HG03575 (cell line): ENCODE data around the gene SHBG.
"Not testable (repeated sequence)": the region's sequence is repeated elsewhere in the genome, so short reads cannot be mapped to it uniquely, and the experiment has no call there.

Source experiments
- ATAC-seq: cut with Tn5 transposase; IDR thresholded peaks from one replicate; pipeline ENCODE4 v1.9.1; 2021; ENCODE audit not compliant: unreplicated experiment, insufficient number of reproducible peaks, low FRiP score; ENCODE audit errors: extremely low read depth

The SHBG gene

DNA sequence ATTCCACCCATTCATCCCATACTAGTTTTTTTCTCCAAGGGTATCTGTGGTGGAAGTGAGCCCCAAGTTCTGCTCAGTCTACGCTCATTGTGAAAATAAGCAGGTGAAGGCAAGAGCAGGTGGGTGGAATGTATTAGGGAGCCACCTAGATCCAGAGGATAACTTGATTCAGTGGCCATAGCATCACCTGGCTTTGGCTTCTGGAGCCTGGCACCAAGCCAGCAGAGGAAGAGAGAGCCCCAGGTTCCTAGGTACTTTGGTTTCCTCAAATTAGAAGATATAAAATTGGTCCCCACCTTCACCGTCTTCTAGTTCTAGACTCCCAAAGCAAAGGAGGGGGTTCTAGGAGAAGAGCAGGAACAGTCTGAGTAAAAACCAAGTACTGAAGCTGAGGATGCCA is 19.3 kb upstream of the SHBG start:
- ATAC-seq = no peak

DNA sequence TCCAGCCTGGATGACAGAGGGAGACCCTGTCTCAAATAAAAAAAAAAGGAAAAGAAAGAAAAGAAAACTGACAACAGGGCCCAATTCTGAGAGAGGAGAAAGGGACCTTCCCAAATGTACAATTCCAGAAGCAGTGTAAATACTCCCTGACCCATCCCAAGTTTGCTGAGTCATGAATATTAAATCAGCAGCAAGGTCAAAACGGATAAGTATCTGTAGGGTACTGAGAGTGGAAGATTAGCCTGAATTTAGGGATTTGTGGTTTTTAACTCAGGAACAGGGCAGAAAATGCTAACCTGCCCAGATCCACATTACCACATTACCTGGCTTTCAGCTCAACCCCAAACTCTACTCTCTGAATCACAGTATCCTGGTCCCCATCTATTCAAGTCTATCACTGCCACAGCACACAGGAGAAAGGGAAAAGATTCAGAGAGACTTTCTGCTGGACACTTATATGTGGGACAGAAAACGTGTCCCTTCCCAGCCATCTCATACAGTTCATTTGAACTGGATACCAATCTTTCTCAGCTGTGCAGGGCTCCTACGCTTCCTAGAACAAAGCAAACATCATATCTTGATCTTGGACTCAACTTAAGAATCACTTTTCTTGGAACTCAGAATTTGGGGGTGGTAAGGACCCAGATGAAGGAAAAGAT is 18.2 kb upstream of the SHBG start:
- ATAC-seq = no peak

DNA sequence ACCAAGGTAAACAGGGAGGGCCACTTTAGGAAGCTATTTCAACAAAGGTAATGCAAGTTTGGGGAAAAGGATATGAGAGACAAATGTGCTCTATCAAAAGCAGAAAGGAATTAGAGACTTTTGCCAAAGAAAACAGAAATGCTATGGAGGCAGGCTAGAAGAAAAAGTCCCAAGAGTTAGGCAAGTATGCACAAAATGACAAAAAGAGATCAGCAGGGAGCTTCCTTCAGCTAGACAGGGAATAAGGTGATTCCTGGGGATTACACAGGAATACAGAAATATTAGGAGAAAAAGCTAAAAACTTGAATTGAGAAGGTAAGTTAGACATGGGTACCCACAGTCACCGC is 17.7 kb upstream of the SHBG start:
- no peak for ATAC-seq

DNA sequence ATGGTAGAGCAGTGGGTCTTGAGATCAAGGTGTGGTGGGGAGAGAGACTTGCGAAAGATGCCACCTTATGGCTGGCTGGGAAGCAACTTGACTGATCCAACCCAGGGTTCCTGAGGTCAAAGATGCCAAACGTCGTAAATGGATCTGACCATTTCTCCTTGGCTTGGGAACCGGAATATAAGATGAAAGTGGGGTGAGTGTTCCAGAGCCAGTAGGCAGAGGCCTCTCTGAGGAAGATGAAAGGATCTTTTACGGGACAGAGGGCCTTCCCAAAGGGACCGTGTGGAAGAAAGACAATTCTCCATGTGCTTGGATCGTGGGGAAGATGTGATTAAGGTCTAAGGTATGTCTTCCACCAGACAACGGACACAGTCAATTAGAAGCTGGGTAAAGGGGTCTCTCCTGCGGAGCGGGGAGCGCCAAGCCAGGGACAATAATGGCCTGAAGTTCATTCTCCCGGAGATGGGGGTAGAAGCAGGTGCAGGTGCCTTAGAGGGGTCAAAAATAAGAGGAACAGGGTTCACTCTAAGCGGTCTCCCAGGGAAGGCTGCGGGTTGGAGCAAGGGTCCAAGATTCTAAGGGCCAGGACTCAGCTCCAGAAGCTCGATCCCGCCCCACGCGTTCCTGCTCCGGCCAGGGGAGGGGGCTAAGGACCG is 16.0 kb upstream of the SHBG start:
- ATAC-seq = no peak

GRCh38 chr17:7614425-7615264 is 15.3 kb upstream of the SHBG start, which contains the start of gene FXR2:
Gene FXR2, minus strand, starts transcription at chr17:7614897. Its CDS starts 365 bp downstream, at chr17:7614532.
- ATAC-seq = peak; percentile 44

DNA sequence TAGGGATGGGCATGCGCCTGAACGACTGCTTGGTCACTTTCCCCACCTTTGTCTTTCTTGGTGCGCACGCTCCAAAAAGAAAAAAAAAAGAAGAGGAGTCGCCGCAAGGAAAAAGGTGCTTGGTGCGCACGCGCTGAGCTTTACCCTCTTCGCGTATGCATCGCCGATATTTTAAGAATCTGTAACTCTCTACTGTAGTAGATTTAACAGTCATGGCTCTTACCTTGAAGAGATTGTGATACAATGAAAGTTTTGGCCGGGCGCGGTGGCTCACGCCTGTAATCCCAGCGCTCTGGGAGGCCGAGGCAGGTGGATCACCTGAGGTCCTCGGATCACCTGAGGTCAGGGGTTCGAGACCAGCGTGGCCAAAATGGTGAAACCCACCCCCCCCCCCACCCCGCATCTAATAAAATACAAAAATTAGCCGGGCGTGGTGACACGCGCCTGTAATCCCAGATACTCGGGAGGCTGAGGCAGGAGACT is 14.6 kb upstream of the SHBG start:
- ATAC-seq = no peak

DNA sequence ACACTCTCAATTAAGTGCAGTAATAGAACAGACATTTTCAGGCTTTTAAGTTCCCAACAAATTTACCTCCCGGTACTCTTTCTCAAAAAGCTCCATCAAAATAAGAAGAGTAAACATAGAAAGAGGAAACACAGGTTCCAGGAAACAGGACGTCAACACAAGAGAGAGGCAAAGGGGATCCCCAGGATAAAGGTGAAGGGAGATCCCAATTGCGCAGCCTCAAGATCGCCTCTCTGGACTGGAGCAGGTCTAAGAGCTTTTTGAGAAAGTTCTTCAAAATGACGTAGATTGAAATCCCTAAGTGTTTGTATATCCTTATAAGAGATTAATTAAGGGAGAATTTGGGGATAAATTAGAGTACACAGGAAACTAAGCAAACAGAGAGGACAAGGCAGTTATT is 11.3 kb upstream of the SHBG start:
- ATAC-seq = no peak

DNA sequence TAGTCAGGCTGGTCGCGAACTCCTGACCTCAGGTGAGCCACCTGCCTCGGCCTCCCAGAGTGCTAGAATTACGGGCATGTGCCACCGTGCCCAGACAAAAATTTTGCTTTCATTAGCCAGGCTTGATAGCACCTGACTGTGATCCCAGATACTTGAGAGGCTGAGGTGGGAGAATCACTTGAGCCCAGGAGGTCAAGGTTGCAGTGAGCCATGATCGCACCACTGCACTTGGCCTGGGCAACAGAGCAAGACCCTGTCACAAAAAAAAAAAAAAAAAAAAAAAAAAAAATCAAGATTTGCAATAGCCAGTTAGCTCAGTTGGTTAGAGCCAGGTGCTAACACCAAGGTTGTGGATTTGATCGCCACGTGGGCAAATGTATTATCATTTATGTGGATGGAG is 9.1 kb upstream of the SHBG start:
- ATAC-seq = no peak

- ATAC-seq = no peak
These were observed 6.3 kb upstream of the SHBG start for GRCh38 chr17:7623661-7624060.

- not testable (repeated sequence) for ATAC-seq
These were observed 4.2 kb upstream of the SHBG start for GRCh38 chr17:7625749-7626148.

DNA sequence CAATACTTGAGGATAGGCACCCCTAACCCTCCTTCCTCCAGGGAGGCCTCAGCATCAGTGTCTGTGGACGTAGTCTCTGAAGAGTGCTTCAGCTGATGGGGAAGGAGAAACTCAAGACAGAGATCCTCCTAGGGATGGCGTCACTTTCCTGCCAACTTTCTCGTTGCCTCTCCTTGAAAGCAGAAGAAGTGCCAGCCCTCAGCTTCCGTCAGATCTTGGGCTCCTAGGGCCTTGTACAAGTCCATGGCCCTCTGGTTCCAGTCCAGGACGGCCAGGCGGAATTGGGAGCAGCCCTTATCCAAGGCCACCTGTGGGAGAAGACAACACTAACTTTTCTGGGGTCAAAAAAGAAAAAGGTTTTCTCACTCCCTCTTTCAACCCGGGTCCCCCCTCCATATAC is 3.6 kb upstream of the SHBG start:
- ATAC-seq = no peak

DNA sequence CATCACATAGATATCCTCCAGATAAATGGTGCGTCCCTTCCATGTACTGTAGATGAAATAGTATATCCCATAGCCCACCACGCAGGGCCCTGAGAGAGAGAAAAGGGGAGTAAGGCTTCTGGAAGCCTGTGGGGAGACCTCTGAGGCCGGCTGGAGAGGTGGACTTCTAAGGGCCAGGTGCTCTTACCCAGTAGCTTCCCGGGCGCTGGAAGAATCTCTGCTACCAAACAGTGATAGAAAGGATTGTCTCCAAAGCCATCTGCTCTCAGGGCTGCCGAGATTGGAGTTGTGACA is 3.0 kb upstream of the SHBG start:
- ATAC-seq = no peak

GRCh38 chr17:7627250-7628121 is 2.4 kb upstream of the SHBG start, which contains the start of gene SAT2:
Gene SAT2, minus strand, starts transcription at chr17:7627821. Its CDS starts 186 bp downstream, at chr17:7627635.
- ATAC-seq = no peak

GRCh38 chr17:7631398-7632380 is 1.8 kb downstream of the SHBG start:
- no peak for ATAC-seq

- ATAC-seq = no peak
These were observed 2.6 kb downstream of the SHBG start for GRCh38 chr17:7632492-7632894.

DNA sequence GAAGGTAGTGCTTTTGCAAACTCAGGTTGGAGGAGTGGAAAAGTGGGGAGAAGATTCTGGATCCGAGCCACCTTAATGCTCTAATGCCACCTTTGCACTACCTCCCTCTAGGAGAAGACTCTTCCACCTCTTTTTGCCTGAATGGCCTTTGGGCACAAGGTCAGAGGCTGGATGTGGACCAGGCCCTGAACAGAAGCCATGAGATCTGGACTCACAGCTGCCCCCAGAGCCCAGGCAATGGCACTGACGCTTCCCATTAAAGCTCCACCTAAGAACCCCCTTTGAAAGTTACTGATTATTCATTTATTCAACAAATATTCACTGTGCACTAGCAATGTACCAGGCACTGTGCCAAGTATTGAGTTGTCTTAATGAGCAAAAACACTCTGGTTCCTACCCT is 3.2 kb downstream of the SHBG start:
- no peak for ATAC-seq

GRCh38 chr17:7634384-7634783 is 4.4 kb downstream of the SHBG start:
- ATAC-seq = no peak

DNA sequence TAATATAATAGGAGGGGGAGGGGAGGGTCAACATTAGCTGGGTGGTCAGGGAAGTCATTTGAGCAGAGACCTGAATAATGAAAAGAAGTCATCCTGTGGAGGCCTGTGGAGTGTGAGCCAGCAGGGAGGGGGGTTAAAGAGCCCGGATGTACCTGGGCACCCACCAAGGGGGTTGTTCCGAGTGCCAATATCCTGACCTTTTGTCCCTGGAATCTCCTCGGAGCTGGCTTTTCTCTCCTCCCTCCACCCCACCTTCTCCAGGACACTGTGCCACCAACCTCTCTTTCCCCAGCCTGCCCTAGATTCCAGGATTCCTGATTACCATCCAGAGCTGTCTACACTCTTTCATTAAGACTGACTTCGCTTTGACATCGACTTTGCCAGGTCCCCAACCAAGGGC is 6.2 kb downstream of the SHBG start:
- no peak for ATAC-seq
